Activated CD8-positive, alpha-beta memory T cell treated with anti-CD3 and anti-CD28 coated beads for 48 hours (primary cell): Measurements from ENCODE around the gene SLC25A28.
"Not testable (repeated sequence)": the region's sequence is repeated elsewhere in the genome, so short reads cannot be mapped to it uniquely, and the experiment has no call there.

ENCODE experiments used
- DNase-seq, 3 experiments: peaks; one replicate each; pipeline ENCODE4 v3.0.0-alpha.2; 2020; ENCODE audit warnings: low read depth in 2 of 3, low spot score in 2 of 3

Gene SLC25A28

DNA sequence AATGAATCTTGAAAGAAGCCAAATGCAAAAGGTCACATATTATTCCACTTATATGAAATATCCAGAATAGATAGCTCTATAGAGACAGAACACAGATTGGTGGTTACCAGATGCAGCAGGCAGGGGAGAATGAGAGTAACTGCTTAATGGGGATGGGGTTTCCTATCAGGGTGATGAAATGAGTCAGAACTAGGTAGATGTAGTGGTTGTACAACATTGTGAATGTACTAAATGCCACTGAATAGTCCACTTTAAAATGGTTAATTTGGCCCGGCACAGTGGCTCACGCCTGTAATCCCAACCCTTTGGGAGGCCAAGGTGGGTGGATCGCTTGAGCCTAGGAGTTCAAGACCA lies 9.4 kb upstream of the SLC25A28 start:
- no peak for DNase-seq

DNA sequence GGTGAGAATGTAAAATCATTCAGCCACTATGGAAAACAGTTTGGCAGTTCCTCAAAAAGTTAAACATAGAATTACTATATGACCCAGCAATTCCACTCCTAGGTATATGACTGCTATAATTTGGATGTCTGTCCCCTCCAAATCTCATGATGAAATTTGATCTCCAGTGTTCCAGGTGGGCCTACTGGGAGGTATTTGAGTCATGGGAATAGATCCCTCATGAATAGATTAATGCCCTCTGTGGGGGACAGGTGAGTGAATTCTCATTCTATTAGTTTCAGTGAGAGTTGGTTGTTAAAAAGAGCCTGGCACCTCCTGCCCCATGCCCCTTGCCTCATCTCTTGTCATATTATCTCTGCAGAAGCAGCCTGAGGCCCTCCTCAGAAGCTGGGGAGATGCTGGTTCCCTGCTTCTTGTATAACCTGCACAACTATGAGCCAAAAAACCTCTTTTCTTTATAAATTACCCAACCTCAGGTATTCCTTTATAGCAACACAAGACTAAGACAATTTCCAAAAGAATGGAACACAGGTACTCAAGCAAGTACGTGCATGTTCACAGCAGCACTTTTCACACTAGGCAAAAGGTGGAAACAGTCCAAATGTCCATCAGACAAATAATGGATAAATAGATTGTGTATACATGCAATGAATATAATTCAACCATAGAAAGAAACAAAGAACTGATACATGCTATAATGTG lies 8.8 kb upstream of the SLC25A28 start:
- no peak for DNase-seq

DNA sequence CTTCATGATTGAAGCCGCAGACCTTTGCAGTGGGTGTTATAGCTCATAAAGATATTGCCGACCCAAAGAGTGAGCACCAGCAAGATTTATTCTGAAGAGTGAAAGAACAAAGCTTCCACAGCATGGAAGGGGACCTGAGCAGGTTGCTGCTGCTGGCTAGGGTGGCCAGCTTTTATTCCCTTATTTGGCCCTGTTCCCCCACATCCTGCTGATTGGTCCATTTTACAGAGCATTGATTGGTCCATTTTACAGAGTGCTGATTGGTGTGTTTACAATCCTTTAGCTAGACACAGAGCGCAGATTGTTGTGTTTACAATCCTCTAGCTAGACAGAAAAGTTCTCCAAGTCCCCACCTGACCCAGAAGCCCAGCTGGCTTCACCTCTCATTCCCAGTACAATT lies 4.9 kb upstream of the SLC25A28 start:
- not testable (repeated sequence) for DNase-seq

DNA sequence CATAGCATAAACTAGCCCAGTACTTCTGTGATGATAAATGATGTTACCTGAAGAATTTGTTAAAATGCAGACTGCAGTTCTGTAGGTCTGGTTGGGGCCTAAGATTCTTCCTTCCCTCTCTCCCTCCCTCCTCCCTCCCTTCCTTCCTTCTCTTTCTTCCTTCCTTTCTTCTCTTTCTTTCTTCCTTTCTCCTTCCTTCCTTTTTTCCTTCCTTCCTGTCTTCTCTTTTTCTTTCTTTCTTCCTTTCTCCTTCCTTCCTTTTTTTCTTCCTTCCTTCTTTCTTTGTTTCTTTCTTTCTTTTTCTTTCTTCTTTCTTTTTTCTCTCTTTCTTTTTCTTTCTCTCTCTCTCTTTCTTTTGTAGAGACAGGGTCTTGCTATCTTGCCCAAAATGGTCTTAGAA lies 3.7 kb upstream of the SLC25A28 start:
- no peak for DNase-seq

DNA sequence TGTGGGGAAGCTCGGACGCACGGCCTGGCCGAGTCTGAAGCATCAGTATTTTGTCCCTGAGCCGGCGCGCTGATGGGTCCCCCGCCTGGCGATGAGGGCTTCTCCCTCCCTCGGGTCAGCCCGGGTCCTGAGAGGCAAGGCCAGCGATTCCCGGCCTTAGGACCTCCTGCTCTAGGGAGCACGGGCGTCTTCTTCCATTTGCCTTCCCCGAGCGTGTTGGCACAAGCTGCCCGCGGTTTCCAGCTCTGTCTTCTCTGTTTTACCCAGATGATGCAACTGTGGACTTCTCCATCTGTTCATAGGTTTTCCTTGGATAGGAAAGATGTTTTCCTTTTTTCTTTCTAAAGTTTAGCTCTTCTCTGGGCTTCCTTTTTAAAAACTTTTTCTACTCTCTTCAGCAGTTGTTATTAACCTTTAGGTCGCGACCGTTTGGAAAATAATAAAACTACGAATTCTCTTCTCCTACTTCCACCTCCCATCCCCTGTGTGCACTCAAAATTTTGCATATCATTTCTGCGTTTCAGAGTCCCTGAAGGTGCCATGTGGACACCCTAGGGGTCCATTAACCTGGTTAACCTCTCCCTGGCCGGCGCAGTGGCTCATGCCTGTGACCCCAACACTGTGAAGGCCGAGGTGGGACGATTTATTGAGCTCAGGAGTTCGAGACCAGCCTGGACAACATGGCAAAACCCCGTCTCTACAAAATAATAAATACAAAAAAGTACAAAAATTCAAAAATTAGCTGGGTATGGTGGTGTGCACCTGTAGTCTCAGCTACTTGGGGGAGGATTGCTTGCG lies 1.4 kb upstream of the SLC25A28 start:
- peak in 1 of 3 experiments; percentile 10 for DNase-seq

DNA sequence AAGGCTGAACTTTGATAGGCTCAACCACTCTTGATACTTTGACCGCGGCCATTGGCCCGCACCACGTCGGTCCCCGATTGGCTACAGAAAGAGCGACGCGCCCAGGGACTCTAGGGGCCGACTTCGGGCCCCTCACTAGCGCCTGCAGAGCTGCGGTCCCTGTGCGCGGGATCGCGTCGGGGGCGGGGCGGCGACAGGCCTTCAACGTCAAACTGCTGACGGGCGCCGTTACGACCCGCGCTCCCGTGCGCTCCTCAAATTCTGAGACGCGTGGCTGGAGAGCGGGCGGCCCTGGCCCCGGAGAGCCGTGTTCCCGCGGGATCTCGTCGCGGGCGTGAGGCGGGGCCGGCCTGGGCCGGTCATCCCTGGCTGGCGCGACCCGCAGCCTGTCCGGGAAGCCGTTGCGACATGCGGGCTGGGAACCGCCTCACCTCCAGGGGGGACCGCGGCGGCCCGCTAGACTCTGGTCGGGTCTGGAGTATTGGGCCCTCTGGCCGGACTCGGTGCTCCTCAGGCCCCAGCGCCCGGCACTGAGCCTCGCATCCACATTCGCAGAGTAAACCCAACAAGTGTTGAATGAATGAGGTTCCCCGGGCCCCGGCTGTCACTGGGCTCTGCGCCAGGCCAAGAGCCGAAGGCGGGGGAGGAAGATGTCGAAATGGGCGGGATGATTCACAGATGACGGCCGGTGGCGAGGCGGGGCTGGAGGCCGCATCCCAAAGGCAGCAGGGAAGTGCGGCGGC lies 643 bp upstream of the SLC25A28 start:
- peak; percentile 60 to 74 (median 64) for DNase-seq

DNA sequence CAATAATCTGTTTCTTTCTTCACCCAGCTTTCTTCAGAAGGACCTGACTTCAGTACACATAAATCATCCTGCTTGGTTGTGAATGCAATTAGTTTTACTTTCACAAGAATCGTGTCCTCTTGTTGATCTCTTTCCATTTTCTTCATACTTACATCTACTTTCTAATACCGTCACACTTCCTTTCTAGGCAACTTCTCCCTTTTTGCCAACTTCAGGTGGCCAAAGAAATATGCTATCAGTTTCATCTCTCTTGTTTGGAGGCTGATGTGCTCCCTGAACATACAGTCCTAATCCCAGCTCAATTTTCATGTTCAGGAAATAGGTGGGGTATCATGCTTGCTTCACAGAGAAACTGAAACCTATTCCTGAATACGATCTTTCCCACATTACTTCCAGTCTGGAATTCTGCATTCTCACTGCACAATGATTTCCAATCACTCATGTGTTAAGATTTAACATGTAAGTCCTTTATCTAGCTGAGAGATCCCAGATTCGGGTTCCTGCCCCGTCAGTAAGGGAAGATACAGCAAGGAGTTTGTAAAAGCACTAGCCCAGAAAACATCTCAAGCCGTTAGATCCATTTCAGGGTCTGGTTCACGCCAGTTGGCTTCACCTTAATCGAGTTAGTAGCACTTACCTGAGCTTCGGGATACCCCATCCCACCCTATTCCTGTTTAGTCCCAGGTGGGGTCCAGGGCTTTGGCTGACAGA lies 994 bp downstream of the SLC25A28 start:
- no peak for DNase-seq

DNA sequence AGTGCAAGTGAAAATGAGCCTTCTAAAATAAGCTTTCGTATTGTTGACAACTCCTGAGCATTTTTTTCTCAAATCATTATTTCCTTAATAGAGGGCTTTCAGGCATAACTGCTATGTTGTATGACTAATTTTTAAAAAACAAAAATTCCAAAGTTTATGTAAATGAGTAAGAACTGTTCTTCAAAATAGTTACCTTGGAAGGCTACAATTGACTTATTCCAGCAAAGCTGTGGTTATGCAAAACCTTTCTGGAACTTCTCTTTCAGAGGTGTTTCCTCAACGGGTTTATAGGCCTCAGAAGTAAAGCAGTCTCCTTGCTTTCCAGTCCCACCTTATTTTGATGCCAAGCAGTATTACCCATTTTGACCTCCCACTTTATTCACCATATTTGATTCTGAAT lies 2.5 kb downstream of the SLC25A28 start:
- no peak for DNase-seq

DNA sequence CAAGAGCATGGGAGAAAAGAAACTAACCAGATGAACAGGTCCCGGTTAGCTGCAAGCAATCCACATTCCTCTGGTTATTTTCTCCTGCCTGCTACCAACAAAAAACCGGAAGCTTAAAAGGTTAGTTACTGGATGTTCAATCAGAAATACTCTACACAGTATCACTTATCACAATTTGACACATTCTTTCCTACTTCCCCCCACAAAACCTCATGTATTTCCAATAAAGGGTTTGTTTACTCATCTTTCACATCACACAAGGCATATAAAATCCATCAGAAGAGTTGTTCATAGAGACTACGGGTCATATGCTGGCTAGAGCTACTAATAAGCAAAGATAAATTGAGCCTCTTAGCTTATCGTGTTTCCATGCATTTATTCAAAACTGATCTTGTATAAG lies 4.8 kb downstream of the SLC25A28 start:
- DNase-seq, result no peak

DNA sequence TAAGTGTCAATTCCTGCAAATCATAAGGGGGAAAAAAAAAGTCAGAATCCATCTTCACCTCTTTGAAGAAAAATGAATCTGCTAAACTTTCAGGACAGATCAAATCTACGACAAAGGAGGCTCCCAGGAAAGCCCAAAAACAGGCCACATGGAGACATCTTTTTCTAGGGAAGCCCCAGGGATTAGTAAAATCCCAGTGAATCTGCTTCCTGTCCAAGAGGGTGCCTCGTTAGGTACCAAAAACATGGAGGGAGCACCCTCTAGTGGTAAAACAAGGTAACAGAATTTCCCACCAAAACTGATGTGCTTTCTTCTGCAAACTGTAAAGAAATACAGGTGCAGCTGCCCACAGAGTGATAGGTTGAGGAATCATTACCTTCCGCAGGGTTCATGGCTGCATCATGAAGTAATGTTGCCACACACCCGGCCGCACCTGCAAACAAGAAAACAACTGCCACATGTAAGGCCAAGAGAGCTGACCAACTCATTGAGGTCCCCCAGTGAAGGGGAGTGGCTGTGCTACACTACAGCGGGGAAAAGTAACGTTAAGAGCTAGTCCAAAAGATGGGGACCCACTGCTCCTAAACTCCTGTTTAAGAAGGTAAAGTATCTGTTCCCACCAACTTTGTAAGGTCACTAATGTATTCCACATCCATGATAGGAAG lies 7.9 kb downstream of the SLC25A28 start:
- DNase-seq, result no peak

DNA sequence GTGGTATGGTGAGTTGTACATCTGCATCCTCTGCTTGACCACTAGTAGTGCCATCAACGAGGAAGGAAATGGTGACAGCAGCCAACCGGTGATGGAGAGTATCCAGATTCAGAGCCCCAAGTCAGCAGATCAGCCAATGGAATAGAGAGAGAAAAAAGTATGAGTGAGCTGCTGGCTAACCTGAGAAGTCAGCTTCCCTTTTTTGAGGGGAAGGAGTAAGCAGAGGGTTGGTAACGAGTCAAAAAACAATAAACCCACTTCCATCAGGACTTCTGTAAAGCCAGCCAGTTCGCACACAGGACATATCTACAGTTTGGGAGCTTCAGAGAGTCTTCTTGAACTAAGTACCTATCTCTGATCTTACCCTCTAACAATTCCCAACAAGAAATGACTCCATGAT lies 8.9 kb downstream of the SLC25A28 start:
- DNase-seq, result no peak

DNA sequence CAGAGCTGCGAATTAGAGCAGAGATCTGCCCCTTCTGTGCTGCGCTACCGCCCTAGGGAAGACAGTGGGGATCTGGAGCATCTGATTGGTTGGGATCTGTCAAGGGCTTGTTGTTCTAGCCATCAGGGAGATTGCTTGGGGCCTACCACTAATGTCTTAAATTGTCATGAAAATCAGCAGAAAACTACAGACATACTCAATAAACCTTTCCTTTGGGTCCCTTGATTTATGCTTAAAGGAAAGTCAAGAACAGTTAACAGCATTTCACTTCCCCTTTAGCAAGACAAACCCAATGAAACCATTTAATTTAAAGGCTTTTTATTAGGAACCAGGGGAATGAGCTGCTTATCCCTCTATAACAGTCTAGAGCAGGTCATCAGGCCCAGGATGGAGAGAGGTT lies 10.0 kb downstream of the SLC25A28 start:
- DNase-seq, result no peak

DNA sequence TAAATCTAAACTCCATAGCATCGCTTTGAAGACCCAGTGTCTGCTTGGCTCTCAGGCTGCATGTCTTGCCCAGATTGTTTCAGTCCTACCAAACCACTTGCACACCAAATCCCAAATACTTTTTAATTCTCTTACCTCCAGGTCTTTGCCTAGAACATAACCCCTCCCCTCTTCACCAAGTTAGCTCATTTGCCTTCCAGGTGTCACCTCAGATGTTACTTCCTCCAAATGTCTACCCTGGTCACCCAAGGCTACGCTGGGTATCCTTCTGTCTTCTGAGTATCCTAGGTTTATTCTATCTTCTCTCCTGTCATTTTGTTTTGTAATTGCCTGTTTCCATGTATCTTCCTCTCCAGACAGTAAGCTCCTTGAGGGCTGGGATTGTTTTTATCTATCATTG lies 11.1 kb downstream of the SLC25A28 start:
- DNase-seq, result no peak

DNA sequence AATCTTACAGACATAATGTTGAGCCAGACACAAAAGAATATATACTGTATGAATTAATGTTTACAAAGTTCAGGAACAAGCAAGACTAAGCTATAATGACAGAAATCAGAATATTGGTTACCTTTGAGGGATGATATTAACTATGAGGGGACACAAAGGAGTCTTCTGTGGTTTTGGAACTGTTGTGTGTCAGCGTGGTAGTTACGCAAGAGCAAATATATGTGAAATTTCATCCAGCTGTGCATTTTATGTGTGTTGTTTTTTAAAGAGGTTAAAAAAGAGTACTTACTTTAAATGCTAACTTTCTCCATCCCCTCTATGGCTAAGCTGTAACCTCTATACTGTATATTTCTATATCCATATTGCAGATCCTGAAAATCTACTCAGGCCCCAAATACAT lies 14.9 kb downstream of the SLC25A28 start:
- no peak for DNase-seq

DNA sequence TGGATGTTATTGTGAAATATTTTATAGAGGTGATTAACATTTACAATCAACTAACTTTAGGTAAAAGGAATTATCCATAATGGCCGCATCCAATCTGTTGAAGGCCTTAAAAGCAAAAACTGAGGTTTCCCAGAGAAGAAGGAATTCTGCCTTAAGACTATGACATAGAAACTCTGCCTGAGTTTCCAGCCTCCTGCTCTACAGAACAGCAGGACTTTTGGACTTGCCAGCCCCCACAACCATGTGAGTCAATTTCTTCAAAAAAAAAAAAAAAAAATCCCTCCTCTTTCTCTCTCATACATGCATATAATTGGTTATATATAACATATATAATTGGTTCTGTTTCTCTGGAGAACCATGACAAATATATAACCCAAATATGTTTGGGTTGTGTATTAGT lies 15.4 kb downstream of the SLC25A28 start:
- DNase-seq, result no peak

DNA sequence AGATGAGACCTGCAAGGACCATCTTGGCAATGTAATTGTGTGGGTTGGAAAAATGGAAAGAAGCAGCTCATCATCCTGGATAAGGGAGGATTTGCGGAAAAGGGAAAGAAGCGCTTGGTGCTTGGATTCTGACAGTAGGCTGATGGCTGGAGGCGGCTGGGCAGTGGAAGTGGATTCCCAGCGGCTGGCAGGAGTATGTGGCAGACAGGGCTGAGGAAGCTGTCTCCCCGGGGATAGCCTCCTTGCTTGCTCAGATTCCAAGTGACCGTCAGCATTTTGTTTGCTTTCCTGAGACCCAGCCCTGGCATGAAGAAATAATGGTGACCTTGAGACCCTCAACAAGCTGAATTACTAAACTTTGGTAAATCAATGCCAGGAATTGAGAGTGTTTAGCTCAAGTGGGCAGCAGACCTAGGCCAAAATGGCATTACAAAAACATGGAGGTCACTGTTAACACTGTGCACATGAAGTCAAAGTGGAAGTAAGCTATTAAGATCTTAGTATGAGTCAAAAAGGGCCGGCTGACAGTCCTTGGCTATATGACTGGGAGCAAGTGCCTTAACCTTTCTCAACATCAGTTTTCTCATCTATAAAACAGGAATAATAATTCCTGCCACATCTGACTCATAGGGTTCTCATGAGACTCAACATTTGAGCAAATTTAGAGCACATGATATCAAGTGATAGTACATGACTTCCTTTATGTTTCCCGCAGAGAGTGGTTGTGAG lies 21.3 kb downstream of the SLC25A28 start:
- no peak for DNase-seq

DNA sequence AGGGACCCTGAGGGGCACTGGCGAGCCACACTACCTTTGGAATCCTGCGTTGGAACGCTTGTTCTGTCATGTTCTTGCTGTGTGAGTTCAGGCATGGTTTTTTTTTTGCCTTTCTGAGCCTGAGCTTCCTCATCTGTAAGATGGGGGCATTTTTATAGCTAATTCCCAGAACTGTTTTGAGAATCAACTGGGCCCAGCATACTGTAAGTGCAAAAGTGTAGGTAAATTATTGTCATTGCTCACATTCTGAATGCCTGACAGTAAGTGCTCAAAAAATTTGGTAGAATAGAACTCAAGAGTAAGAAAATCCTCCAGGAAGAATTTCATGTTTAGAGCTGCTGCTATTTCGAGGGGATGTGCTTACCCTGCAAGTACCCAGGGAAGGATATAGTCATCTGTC lies 22.2 kb downstream of the SLC25A28 start:
- DNase-seq, result no peak

DNA sequence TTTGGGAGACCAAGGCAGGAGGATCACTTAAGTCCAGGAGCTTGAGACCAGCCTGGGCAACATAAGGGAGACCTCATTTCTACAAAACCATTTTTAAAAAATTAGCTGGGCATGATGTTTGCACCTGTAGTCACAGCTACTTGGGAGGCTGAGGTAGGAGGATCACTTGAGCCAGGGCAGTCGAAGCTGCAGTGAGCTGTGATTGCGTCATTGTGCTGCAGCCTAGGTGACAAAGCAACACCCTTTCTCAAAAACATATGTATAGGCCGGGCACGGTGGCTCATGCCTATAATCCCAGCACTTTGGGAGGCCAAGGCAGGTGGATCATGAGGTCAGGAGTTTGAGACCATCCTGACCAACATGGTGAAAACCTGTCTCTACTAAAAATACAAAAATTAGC lies 23.5 kb downstream of the SLC25A28 start:
- DNase-seq, result not testable (repeated sequence)

DNA sequence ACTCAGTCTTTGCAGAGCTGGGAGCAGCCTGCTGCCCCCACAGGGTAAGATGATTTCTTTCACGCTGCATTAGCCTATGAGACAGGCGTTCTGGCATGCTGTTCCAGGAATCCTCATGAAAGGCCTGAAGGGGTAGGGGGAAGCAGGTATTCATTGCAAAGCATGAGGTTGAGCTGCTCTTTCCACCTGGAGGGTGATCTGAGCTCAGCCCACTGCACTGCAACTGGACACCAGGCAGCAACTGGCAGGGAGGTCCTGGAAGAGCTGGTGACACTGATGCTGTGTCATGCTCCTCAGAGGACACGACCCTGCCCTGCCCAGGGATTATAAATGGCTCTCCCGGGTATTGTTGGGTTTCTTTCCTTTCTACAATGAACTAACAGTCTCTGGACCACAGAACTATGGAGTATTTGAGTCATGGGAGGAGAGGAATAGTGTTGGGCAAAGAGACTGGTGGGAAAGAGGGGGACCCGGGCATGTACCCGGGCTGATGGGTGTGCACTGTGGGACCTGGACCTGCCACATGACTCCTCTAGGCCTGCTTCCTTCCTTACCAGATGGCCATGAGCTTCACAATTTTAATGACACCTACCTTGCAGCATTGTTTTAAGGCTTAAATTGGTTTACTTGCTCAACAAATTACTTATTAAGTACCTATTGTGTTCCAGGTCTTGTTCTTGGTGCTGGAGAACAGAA lies 24.3 kb downstream of the SLC25A28 start:
- DNase-seq, result no peak

DNA sequence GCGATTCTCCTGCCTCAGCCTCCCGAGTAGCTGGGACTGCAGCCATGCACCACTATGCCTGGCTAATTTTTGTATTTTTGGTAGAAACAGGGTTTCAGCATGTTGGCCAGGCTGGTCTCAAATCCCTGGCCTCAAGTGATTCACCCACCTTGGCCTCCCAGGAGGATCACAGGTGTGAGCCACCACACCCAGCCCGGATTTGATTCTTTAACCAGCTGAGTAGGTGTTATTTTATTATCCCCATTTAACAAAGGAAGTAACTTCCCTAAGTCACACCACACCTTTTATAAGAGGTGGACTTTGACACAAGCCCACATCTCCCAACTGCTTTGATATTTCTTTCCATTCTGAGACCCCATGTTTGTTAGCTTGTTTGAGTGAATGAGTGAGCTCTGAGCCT lies 25.0 kb downstream of the SLC25A28 start:
- no peak for DNase-seq
